ENCODE data around the gene ZNF512.
"Not testable (repeated sequence)": the region's sequence is repeated elsewhere in the genome, so short reads cannot be mapped to it uniquely, and the experiment has no call there.

ZNF512 gene, protein sequence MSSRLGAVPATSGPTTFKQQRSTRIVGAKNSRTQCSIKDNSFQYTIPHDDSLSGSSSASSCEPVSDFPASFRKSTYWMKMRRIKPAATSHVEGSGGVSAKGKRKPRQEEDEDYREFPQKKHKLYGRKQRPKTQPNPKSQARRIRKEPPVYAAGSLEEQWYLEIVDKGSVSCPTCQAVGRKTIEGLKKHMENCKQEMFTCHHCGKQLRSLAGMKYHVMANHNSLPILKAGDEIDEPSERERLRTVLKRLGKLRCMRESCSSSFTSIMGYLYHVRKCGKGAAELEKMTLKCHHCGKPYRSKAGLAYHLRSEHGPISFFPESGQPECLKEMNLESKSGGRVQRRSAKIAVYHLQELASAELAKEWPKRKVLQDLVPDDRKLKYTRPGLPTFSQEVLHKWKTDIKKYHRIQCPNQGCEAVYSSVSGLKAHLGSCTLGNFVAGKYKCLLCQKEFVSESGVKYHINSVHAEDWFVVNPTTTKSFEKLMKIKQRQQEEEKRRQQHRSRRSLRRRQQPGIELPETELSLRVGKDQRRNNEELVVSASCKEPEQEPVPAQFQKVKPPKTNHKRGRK

DNA sequence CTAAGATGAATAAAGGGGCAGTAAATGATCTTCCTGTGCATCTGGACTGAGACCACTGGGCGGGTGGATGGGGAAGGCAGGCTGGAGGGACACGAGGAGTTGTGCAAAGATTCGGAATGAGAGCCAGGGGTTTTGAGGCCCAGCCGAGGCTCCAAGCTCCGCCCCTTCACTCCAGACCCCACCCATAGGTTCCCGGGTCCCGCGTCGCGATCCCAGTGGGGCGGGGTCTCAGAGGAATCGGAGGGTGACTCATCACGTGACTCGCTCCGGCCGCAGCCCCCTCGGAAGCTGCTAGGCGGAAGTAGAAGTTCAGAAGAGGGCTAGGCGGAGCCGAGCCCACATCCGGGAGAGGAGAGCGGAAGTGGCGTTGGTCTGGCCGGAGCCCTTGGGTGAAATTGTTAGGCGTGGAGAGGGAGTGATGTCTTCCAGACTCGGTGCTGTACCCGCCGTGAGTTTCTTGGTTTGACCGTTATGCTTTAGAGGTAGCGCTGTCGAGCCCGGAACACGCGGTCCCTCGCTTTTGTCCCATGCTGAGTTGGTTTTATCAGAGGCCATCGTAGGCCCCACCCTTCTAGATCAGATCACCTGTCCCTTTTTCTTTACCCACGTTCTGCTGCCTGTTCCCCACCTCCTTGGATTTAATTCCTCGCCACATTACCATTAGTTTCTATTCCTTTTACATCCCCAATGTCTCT is at the start of gene ZNF512:
Gene ZNF512 (plus strand): TSS at position 348 of the 695 bp plus-strand sequence. CDS start 71 bp downstream, at position 419.
- TF ChIP-seq, protein P1, sequence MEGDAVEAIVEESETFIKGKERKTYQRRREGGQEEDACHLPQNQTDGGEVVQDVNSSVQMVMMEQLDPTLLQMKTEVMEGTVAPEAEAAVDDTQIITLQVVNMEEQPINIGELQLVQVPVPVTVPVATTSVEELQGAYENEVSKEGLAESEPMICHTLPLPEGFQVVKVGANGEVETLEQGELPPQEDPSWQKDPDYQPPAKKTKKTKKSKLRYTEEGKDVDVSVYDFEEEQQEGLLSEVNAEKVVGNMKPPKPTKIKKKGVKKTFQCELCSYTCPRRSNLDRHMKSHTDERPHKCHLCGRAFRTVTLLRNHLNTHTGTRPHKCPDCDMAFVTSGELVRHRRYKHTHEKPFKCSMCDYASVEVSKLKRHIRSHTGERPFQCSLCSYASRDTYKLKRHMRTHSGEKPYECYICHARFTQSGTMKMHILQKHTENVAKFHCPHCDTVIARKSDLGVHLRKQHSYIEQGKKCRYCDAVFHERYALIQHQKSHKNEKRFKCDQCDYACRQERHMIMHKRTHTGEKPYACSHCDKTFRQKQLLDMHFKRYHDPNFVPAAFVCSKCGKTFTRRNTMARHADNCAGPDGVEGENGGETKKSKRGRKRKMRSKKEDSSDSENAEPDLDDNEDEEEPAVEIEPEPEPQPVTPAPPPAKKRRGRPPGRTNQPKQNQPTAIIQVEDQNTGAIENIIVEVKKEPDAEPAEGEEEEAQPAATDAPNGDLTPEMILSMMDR (IDR thresholded peaks at IDR 0.05; ENCODE audit: control extremely low read depth, extremely low read depth, low read depth, missing control alignments): no peak
- POLR2A ChIA-PET: no interaction called here

DNA sequence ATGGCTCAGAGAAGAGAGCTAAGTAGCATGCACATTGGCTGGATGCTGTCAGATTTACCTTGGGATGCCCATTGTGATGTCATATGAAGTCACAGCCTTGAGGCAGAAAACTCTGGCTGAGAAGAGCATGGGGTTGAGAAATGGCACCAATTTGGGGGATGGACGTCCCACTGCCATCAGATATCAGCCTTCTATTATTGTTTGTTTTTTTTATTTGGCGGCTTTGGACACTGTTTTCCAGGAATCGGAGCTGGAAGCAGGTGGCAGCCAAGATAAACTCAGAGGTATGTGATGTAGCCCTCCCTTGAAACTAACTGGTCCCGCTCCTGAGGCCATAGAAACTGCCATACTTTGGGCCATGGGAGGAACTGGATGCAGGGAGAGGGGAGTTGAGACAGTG is 45.6 kb upstream of the ZNF512 start:
- ChIA-PET CTCF (interaction anchor here (0.8 kb wide), 1 partner anchor 12 kb away, joined by 3 read pairs; no protein-coding TSS in a partner anchor), POLR2A (no interaction called here)
- TF ChIP-seq, protein P1 (IDR thresholded peaks at IDR 0.05; ENCODE audit: control extremely low read depth, extremely low read depth, low read depth, missing control alignments): no peak
- no peak for DNase-seq (ENCODE audit: extremely low spot score)

More for the DNA sequence above, at the start of gene ZNF512:
- CTCF ChIA-PET: interaction anchor here (1.1 kb wide), 1 partner anchor 8 kb away, joined by 6 read pairs; no protein-coding TSS in a partner anchor
- DNase-seq (ENCODE audit: extremely low spot score): peak; percentile 91

DNA sequence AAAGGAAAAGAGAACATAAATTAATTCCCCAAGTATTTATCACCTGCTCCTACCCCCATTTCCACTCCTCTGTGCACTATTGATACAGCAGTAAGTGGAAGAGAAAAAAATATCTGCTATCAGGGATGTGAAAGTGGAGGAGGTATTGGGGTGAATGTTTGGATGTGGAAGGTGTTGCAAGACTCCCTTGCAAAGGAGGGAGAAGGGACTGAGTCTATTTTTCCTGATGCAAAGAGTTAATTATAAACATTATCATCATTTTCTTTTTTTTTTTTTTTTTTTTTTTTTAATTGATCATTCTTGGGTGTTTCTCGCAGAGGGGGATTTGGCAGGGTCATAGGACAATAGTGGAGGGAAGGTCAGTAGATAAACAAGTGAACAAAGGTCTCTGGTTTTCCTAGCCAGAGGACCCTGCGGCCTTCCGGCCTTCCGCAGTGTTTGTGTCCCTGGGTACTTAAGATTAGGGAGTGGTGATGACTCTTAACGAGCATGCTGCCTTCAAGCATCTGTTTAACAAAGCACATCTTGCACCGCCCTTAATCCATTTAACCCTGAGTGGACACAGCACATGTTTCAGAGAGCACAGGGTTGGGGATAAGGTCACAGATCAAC is 43.9 kb upstream of the ZNF512 start:
- DNase-seq (ENCODE audit: extremely low spot score); POLR2A ChIA-PET; CTCF ChIA-PET: not testable (repeated sequence)

DNA sequence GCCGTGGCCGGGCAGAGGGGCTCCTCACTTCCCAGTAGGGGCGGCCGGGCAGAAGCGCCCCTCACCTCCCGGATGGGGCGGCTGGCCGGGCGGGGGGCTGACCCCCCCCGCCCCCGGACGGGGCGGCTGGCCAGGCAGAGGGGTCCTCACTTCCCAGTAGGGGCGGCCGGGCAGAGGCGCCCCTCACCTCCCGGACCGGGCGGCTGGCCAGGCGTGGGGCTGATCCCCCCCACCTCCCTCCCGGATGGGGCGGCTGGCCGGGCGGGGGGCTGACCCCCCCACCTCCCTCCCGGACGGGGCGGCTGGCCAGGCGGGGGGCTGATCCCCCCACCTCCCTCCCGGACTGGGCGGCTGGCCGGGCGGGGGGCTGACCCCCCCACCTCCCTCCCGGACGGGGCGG is 43.2 kb upstream of the ZNF512 start:
- DNase-seq (ENCODE audit: extremely low spot score); CTCF ChIA-PET; POLR2A ChIA-PET: not testable (repeated sequence)

DNA sequence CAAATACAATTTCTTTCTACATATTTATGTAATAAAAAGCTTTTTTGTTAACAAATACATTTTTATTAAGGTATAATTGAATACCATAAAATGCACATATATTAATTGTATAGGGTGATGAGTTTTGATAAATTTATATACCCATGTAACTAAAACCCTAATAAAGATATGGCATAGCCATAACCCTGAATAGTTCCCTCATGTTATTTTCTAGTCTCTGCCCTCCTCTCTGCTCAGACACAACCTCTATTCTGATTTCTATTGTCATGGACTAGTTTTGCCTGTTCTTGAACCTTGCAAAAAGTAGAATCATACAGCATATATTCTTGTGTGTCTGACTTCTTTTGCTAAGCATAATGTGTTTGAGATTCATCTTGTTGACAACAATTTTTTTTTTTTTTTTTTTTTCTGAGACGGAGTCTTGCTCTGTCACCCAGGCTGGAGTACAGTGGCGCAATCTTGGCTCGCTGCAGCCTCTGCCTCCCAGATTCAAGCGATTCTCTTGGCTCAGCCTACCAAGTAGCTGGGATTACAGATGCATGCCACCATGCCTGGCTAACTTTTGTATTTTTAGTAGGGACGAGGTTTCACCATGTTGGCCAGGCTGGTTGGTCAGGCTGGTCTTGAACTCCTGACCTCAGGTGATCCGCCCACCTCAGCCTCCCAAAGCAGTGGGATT is 38.6 kb upstream of the ZNF512 start:
- ChIA-PET POLR2A (no interaction called here), CTCF (no interaction called here)
- TF ChIP-seq, protein P1 (IDR thresholded peaks at IDR 0.05; ENCODE audit: control extremely low read depth, extremely low read depth, low read depth, missing control alignments): no peak
- DNase-seq (ENCODE audit: extremely low spot score): no peak

DNA sequence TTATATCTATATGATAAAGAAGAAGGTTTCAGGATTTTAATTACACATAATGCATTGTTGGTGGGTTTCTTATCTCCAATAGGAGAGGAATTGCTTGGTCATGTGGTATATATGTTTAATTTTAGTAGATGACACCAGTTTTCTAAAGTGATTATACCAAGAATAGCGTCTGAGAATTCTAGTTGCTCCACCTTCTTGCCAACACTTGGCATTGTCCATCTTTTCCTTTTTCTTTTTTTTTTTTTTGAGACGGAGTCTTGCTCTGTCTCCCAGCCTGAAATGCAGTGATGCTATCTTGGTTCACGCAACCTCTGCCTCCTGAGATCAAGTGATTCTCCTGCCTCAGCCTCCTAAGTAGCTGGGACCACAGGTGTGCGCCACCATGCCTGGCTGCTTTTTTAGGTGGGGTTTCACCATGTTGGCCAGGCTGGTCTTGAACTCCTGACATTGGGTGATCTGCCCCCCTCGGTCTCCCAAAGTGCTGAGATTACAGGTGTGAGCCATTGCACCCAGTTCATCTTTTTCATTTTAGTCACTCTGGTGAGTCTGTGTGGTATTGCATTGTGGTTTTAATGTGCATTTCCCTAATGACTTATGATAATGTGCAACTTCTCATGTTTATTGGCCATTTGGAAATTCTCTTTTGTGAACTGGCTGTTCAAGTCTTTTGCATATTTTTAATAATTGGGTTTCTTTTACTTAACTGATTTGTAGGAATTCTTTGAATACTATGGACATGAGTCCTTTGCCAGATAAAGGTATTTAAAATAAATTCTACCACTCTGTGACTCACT is 37.3 kb upstream of the ZNF512 start:
- ChIA-PET CTCF (no interaction called here), POLR2A (no interaction called here)
- no peak for DNase-seq (ENCODE audit: extremely low spot score)
- TF ChIP-seq, protein P1 (IDR thresholded peaks at IDR 0.05; ENCODE audit: control extremely low read depth, extremely low read depth, low read depth, missing control alignments): no peak

All from GM10248 (cell line).